GM13976 (cell line): ENCODE data around the gene GRIP1.

Experiments used
- DNase-seq: peaks from one replicate; pipeline ENCODE4 v3.0.0; 2012; ENCODE audit warnings: low spot score
- CTCF ChIP-seq: IDR thresholded peaks from 2 replicates; pipeline ENCODE4 v1.5.1; 2012; ENCODE audit warnings: borderline replicate concordance, mild to moderate bottlenecking; ENCODE audit not compliant: insufficient read depth; ENCODE audit errors: extremely low read depth, missing control alignments, control extremely low read depth
- in situ Hi-C: fragments of 300-500 bp; cut with MboI; formaldehyde crosslinking; loops from one replicate; pipeline ENCODE4 v1.12.0; 2022; ENCODE audit warnings: low sequenced_read_pairs, mixed read lengths, inconsistent platforms; ENCODE audit not compliant: unreplicated experiment

Gene GRIP1

GRCh38 chr12:66683073-66683472, 4.2 kb upstream of the GRIP1 start:
- TF ChIP-seq CTCF = no peak
- in situ Hi-C loops = loop anchor here (25.0 kb wide), 1 partner anchor 546 kb away; the partner anchor contains the start of gene LLPH
- DNase-seq = no peak

GRCh38 chr12:66679461-66680084, 697 bp upstream of the GRIP1 start:
- TF ChIP-seq CTCF = no peak
- in situ Hi-C loops = loop anchor here (25.0 kb wide), 1 partner anchor 542 kb away; the partner anchor contains the start of gene LLPH
- DNase-seq = no peak

GRCh38 chr12:66676241-66676640, 2.6 kb downstream of the GRIP1 start:
- no peak for TF ChIP-seq CTCF
- no peak for DNase-seq
- in situ Hi-C loops = loop anchor here (25.0 kb wide), 1 partner anchor 539 kb away; the partner anchor contains the start of gene LLPH

DNA sequence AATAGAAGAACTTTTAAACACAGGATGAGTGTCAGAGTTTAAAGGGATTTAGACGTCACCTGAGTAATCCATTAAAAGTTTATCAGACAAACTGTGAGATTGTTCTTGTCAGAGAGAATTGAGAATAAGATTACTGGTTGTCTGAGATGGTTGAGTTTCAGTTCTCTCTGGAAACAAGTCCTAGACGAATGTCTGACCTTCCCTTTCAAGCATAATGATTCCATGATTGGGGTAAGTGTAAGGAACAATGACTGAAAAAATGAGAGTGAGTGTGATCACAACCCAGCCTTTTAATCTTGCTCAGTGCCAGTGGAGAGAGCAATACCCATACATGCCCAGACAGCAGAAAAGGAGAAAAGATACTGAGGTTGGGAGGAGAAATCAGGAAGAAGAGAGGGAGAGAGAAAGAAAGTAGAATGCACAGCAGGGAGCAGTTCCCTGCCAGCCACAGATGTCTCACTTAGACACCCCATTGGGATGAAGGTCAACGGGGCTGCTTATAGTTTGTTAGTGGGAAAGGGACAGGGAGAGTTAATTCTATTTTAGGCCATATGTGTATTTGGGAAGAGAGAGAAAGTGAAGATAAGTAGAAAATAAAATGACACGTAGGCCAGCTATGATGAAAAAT, 4.3 kb downstream of the GRIP1 start:
- no peak for DNase-seq
- TF ChIP-seq CTCF = no peak
- in situ Hi-C loops = loop anchor here (25.0 kb wide), 1 partner anchor 537 kb away; the partner anchor contains the start of gene LLPH

DNA sequence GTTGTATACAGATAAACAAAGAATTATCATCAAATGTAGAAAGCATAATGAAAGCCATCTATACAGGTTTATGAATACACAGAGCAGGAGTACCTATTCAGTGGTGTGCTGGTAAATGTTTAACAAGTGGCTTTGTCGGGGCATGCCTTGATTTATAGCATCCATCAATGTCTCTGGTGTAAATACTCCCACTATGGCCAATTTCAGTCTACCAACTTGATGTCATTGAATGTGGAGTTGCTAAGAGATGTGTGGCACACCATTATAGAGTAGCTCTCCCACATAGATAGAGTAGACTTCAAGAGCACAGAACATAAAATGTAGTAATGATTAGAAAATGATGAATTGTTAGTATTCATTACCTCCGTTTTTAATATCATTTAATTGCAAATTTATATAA, 9.3 kb downstream of the GRIP1 start:
- DNase-seq = no peak
- in situ Hi-C loops = no loop called here
- TF ChIP-seq CTCF = no peak

DNA sequence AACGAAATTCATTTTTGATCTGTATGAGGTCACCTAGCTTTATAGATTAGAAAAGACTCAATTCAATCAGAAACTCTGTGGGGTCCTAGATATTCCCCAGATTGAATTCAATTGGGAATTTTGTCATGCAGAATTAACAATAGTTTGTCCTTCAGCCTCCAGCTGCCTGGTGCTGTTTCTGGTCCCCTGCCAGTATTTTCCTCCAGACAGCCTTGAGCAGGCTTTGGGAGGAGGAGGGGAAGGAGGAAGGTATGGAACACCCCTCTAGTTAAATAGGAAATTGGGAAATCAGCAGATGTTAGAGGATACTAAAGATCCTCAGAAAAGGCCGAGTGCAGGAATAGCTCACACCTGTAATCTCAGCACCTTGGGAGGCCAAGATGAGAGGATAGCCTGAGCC, 10.6 kb downstream of the GRIP1 start:
- TF ChIP-seq CTCF = no peak
- no peak for DNase-seq
- in situ Hi-C loops = no loop called here
